Activated gamma-delta T cell treated with anti-CD3 and anti-CD28 coated beads, Interleukin-2, amount 50 U/mL, for 16 hours (primary cell): Measurements from ENCODE around the gene CCDC86.

Source experiments
- DNase-seq: peaks from one replicate; pipeline ENCODE4 v3.0.0-alpha.2; 2020; ENCODE audit warnings: low read depth

CCDC86 gene

GRCh38 chr11:60868682-60869450 lies 27.0 kb downstream of the CCDC86 start:
- no peak for DNase-seq

GRCh38 chr11:60869451-60869825 lies 27.5 kb downstream of the CCDC86 start:
- no peak for DNase-seq

GRCh38 chr11:60870276-60870675 lies 28.4 kb downstream of the CCDC86 start:
- DNase-seq = no peak

GRCh38 chr11:60870733-60871377 lies 28.9 kb downstream of the CCDC86 start:
- DNase-seq = no peak

- no peak for DNase-seq
These were observed 29.6 kb downstream of the CCDC86 start for GRCh38 chr11:60871378-60872061.

- no peak for DNase-seq
These were observed 30.4 kb downstream of the CCDC86 start for GRCh38 chr11:60872124-60872960.

- no peak for DNase-seq
These were observed 31.1 kb downstream of the CCDC86 start for GRCh38 chr11:60872961-60873524.

- no peak for DNase-seq
These were observed 31.6 kb downstream of the CCDC86 start for GRCh38 chr11:60873533-60873932.

GRCh38 chr11:60874421-60875365 lies 32.8 kb downstream of the CCDC86 start:
- no peak for DNase-seq

GRCh38 chr11:60875366-60876167 lies 33.7 kb downstream of the CCDC86 start:
- no peak for DNase-seq

GRCh38 chr11:60876168-60876485 lies 34.2 kb downstream of the CCDC86 start:
- DNase-seq = no peak

- DNase-seq = no peak
These were observed 36.6 kb downstream of the CCDC86 start for GRCh38 chr11:60878245-60879101.

GRCh38 chr11:60879104-60879503 lies 37.2 kb downstream of the CCDC86 start:
- no peak for DNase-seq

- no peak for DNase-seq
These were observed 38.2 kb downstream of the CCDC86 start for GRCh38 chr11:60879971-60880588.

- no peak for DNase-seq
These were observed 38.9 kb downstream of the CCDC86 start for GRCh38 chr11:60880643-60881282.

- DNase-seq = no peak
These were observed 45.6 kb downstream of the CCDC86 start for GRCh38 chr11:60887556-60887955.

- no peak for DNase-seq
These were observed 48.0 kb downstream of the CCDC86 start for GRCh38 chr11:60889869-60890311.

- DNase-seq = no peak
These were observed 48.8 kb downstream of the CCDC86 start for GRCh38 chr11:60890696-60891095.
